Measurements from ENCODE around the gene ZNF616. TPM values are rescaled to one million over a fixed set of nuclear protein-coding genes. Genes with fewer than 3 reads are reported as not detected.

Gene ZNF616
- total RNA-seq, 4 donors from 2014 or later, result 7.8 to 12.6 (median 9.8) TPM

DNA sequence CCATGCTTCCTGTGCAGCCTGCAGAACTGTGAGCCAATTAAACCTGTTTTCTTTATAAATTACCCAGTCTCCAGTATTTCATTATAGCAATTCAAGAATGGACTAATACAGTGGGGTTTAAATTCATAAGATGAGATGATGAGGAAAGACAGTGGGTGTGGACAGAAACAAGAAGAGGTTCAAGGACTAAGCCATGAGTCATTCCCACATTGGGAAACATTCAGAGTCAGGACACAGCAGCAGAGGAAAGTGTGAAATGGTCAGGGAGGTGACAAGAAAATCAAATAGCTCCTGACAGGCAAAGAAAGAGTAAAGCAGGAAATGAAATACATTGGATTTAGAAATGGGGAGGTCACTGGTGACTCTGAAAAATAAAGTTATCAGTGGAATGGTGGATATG lies 53.3 kb downstream of the ZNF616 start:
- intact Hi-C loops (cut with DNase I; ENCODE audit: low total_unique reads), result no loop called here

DNA sequence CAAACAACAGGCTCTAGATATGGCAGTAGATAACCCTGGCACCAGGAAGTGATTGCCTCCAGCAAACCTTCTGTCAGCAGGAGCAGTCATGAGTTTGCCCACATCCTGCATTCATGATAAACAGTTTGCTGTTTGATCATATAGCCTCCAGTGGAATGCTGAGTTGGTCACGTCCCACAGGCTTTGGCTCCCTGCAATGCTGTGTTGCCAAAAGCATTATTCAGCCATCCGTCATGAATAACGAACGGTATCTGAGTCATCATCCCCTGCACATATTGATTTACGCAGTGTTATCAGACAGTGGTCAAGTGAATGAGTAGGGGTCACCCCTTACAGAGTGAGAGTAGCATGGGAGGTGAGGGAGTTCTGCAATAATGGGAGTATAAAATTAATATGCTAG lies 69.2 kb downstream of the ZNF616 start:
- 96 to 97% methylated on average over 5 of the region's 5 CpGs for WGBS, 2 donors
- intact Hi-C loops (cut with DNase I; ENCODE audit: low total_unique reads), result no loop called here
- TF ChIP-seq, protein P1, sequence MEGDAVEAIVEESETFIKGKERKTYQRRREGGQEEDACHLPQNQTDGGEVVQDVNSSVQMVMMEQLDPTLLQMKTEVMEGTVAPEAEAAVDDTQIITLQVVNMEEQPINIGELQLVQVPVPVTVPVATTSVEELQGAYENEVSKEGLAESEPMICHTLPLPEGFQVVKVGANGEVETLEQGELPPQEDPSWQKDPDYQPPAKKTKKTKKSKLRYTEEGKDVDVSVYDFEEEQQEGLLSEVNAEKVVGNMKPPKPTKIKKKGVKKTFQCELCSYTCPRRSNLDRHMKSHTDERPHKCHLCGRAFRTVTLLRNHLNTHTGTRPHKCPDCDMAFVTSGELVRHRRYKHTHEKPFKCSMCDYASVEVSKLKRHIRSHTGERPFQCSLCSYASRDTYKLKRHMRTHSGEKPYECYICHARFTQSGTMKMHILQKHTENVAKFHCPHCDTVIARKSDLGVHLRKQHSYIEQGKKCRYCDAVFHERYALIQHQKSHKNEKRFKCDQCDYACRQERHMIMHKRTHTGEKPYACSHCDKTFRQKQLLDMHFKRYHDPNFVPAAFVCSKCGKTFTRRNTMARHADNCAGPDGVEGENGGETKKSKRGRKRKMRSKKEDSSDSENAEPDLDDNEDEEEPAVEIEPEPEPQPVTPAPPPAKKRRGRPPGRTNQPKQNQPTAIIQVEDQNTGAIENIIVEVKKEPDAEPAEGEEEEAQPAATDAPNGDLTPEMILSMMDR (IDR thresholded peaks at IDR 0.05), result no peak
- TF ChIP-seq POLR2A (IDR thresholded peaks at IDR 0.05), result no peak
- DNase-seq (ENCODE audit: low spot score in 2 of 2), result no peak
- no peak overlapping the region for H3K4me3 ChIP-seq (ENCODE audit: low read depth, poor library complexity, severe bottlenecking)

More for the DNA sequence above, 53.3 kb downstream of the ZNF616 start:
- no peak for TF ChIP-seq POLR2A (IDR thresholded peaks at IDR 0.05)
- TF ChIP-seq, protein P1 (IDR thresholded peaks at IDR 0.05), result no peak
- no peak overlapping the region for H3K4me3 ChIP-seq (ENCODE audit: low read depth, poor library complexity, severe bottlenecking)
- DNase-seq (ENCODE audit: low spot score in 2 of 2), result no peak

DNA sequence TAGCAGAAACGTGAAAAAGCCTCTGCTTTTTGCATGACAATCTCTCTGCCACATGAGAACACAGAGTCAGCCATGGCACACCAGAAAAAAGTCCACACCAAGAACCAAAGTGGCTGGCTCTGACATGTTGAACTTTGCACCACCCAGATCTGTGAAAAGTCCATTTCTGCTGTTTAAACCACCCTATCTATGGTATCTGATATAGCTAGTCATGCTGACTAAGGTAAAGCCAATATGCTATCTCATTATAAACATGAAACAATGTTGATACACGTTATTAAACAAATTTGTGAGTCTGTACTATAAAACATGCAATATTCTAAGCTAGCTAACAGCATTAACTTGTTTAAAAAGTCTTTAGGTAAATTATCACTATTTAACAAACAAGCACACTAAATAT lies 70.1 kb downstream of the ZNF616 start:
- H3K4me3 ChIP-seq (ENCODE audit: low read depth, poor library complexity, severe bottlenecking), result no peak overlapping the region
- DNase-seq (ENCODE audit: low spot score in 2 of 2), result no peak
- 94% methylated on average over 2 of the region's 2 CpGs for WGBS, 2 donors
- intact Hi-C loops (cut with DNase I; ENCODE audit: low total_unique reads), result no loop called here
- TF ChIP-seq, protein P1 (IDR thresholded peaks at IDR 0.05), result no peak
- TF ChIP-seq POLR2A (IDR thresholded peaks at IDR 0.05), result no peak

DNA sequence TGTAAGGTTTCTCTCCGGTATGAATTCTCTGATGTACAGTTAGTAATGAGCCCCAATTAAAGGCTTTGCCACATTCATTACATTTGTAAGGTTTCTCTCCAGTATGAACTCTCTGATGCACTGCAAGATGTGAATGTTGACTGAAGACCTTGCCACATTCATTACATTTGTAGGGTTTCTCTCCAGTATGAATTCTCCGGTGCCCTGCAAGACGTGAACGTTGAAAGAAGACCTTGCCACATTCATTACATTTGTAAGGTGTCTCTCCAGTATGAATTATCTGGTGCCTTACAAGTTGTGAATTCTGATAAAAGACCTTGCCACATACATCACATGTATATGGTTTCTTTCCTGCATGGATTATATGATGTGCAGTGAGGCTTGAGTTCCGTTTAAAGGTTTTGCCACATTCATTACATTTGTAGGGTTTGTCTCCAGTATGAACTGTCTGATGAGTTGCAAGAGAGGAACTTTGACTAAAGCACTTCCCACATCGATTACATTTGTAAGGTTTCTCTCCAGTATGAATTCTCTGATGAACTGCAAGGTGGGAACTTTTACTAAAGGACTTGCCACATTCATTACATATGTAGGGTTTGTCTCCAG lies 73.4 kb downstream of the ZNF616 start:
- no peak overlapping the region for H3K4me3 ChIP-seq (ENCODE audit: low read depth, poor library complexity, severe bottlenecking)
- TF ChIP-seq POLR2A (IDR thresholded peaks at IDR 0.05), result no peak
- TF ChIP-seq, protein P1 (IDR thresholded peaks at IDR 0.05), result no peak
- intact Hi-C loops (cut with DNase I; ENCODE audit: low total_unique reads), result no loop called here
- DNase-seq (ENCODE audit: low spot score in 2 of 2), result no peak
- WGBS, 2 donors, result 93% methylated on average over 6 of the region's 6 CpGs

DNA sequence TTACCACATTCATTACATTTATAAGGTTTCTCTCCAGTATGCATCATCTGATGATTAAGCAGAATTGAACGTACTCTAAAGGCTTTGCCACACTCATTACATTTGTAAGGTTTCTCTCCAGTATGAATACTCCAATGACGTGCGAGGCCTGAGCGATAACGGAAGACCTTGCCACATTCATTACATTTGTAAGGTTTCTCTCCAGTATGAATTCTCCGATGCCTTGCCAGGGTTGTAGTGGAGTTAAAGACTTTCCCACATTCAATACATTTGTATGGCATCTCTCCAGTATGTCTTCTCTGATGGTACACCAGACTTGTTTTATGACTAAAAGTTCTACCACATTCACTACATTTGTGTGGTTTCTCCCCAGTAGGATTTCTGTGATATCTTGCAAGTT lies 74.3 kb downstream of the ZNF616 start:
- H3K4me3 ChIP-seq (ENCODE audit: low read depth, poor library complexity, severe bottlenecking), result no peak overlapping the region
- no peak for DNase-seq (ENCODE audit: low spot score in 2 of 2)
- TF ChIP-seq, protein P1 (IDR thresholded peaks at IDR 0.05), result no peak
- TF ChIP-seq POLR2A (IDR thresholded peaks at IDR 0.05), result no peak
- intact Hi-C loops (cut with DNase I; ENCODE audit: low total_unique reads), result no loop called here
- WGBS, 2 donors, result 97 to 99% methylated on average over 6 of the region's 6 CpGs

Other genes with a start within 250 kb of the ZNF616 start
- 10 to 100 TPM in 3 of 4 donors, 1 to 10 TPM in 1; 8.6 to 34.3 (median 13.2) TPM for gene ZNF649, start 234.9 kb downstream of the ZNF616 start, total RNA-seq
- 10 to 100 TPM in 1 of 4 donors, 1 to 10 TPM in 3; 3.6 to 17.2 (median 7.0) TPM for gene ZNF613, start 212.5 kb downstream of the ZNF616 start, total RNA-seq
- gene ZNF350, start 153.1 kb downstream of the ZNF616 start, total RNA-seq, result 10 to 100 TPM in 2 of 4 donors, 1 to 10 TPM in 2; 7.3 to 21.9 (median 12.1) TPM
- gene ZNF615, start 131.7 kb downstream of the ZNF616 start, total RNA-seq, result 10 to 100 TPM; 10.6 to 19.2 (median 16.3) TPM
- gene ZNF614, start 111.6 kb downstream of the ZNF616 start, total RNA-seq, result 1 to 10 TPM; 3.9 to 6.4 (median 4.3) TPM
- gene ZNF432, start 91.1 kb downstream of the ZNF616 start, total RNA-seq, result 10 to 100 TPM in 2 of 4 donors, 1 to 10 TPM in 2; 8.2 to 20.7 (median 11.2) TPM
- 10 to 100 TPM; 15.0 to 34.1 (median 19.3) TPM for gene ZNF841, start 44.2 kb downstream of the ZNF616 start, total RNA-seq
- gene ZNF836, start 31.7 kb upstream of the ZNF616 start, total RNA-seq, result 10 to 100 TPM; 15.3 to 35.3 (median 24.7) TPM
- 100 to 1,000 TPM; 200 to 226 (median 224) TPM for gene PPP2R1A, start 50.1 kb upstream of the ZNF616 start, total RNA-seq
- gene ZNF766, start 129.6 kb upstream of the ZNF616 start, total RNA-seq, result 10 to 100 TPM in 3 of 4 donors, 1 to 10 TPM in 1; 8.0 to 18.4 (median 14.6) TPM
- 1 to 10 TPM; 2.8 to 6.2 (median 5.7) TPM for gene ZNF480, start 157.2 kb upstream of the ZNF616 start, total RNA-seq
- gene ZNF610, start 196.3 kb upstream of the ZNF616 start, total RNA-seq, result 1 to 10 TPM in 1 of 4 donors, under 1 TPM in 3; 0.67 to 1.3 (median 0.87) TPM
- gene ZNF880, start 230.0 kb upstream of the ZNF616 start, total RNA-seq, result 10 to 100 TPM; 15.2 to 19.7 (median 15.7) TPM

Measured in lower leg skin (tissue), 4 donors.